NCI-H1417 (cell line): ENCODE data around the gene RGL1.
A peak's percentile ranks its signal among the peaks of the same experiment; 100 is the strongest.

Source experiments
- DNase-seq, 3 experiments: peaks; one replicate each; lab custom pipeline; 2025; lab: John Stamatoyannopoulos, UW

RGL1 gene

DNA sequence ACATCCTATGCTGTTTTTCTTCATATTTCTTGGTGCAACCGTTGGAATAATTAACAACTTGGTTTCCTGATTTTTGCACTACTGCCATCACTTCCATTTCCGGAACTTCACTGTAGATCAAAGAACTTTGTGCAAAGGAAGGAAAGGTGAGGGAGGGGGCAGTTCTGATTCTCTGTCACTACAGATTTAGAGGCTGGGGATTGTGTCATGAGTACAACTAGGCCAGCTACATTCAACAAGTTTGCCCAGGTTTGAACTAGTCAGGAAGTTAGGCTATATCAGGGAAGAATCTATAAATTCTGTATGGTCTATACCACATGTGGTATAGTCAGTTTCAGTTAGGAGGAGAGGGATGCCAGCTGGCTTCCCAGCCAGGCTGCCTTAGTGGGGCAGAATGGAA lies 84.2 kb downstream of the RGL1 start:
- DNase-seq: no peak

DNA sequence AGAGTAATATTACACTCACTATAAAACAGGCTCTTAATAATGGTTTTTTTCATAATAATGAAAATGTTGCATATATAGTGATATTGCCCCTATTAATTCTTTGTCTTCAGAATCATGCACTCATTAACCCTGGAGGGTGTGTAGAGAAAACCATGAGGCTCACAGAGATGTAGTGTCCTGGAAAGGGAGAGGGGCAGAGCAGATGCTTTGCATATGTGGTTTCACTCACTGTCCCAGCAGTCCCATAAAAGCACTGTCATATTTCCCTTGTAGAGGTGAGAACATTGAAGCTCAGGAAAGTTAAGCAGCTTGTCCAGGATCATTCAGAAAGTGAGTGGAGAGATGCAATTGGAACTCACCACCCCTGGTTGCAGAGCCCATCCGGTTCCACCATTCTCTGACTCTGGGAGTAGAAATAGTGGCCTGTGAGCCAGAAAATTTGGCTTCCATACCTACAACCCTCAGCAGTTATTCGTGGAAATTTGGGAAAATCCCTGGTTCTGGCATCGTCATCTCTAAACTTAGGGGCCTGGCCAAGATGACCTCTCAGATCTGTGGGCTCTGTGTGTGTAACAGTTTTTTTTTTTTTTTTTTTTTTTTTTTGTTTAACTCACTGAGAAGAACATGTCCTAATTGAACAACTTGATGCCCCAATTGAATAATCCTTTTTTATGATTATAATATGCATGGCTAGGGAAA lies 86.4 kb downstream of the RGL1 start:
- DNase-seq: no peak

DNA sequence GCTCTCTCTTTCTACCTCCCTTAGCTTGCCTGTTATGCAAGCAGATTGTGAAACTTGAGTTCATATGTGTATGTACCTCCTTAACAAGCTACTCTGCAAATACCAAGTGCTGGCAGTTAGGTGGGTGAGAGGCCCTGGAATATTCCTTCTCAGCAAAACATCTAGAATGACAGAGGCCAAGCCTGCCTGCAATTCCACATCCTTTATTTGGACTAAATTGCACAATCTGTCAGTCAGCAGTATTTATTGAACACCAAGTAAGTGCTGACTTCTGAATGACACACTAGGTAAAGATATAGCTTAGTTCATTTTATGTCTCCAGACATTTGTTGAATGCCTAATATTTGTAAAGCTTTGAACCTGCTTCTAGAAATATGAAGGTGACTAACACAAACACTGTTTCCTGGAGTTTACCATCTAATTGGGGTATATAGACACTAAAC lies 87.5 kb downstream of the RGL1 start:
- DNase-seq: no peak

DNA sequence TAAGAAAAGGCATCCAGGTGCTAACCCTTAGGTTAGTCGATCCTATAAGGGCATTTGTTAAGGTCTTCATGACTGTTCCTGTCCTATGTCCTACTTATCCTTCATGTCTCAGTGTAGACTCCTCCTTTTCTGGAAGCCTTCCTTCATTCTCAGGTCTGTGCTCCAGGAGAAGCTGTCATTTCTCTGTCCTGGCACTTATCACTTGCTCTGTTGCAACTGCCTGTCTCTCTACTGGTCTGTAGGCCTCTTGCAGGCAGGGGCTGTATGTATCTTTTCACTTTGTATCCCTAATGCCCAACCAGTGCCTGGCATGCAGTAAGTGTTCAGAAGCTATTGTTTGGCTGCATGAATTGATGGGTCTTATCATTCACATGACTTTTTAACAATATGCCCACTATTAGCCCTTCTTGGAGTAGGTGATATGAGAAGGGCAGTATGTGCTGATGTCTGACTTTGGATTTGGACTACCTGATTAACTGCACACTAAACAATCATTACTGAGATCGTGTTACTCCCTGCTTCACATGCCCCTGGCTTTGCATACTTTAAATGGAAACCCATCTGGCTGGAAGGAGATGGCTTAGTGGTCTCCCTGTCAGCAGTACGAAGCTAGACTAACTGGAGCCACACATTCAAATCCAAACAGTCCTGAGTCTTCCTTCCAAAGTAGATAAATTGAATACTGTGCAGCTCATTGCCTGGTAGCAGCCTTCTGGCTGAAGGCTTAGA lies 88.8 kb downstream of the RGL1 start:
- no peak for DNase-seq

DNA sequence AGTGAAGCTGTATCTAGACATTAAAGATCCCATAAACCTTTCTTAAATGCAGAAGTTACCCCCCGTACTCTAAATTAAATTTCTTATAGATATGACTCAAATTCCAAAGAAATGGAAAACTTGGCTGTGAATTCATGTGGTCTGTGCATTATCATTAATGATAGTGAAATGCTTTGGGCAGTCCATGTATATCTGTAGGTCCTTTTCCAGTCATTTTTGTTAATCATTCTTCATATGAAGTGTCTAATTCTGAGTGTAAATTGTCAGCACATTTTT lies 89.3 kb downstream of the RGL1 start:
- no peak for DNase-seq

DNA sequence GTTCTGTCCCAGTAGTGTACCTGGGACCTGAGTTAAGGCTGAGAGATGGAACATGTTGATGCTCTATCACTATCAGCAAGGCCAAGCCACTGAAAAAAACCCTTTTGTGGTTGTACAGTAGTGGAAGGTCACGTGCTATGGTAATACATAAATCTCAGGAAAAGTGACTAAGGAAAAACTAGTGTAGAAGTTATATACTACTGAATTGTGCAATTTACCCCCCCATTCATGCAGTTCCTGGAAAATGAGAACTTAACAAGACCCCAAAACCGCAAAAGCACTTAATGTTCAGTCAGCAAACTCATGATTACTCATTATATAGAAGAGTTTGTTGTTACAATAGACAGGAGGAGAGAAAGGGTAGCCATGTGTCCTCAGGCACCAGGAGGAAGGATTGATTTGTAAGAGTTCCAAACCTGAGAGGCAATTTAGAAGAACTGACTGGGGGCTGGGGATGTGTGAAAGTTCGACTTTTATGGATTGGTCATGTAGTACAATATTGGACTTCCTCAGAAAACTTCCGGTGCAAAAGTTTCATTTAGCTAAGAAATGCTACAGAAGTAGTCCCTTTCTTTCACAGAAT lies 91.6 kb downstream of the RGL1 start:
- DNase-seq: no peak

DNA sequence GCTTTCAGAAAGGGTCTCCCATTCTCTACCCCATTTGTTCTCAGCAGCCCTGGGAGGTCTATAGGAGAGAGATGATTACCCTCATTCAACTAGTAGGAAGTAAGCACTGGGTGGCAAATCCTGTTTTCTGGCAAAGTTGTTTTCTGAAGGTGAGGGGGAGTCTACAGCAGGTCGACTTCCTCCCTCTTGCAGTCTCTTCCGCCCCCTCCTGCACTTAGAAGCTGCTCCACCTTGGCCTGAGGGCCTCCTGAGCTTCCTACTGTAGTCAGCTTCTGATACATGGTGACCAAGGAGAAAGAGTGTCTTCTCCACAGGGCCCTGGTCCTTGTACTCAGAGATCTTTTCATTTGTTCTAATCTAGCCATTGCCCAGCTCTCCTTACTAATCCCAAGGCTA lies 93.1 kb downstream of the RGL1 start:
- no peak for DNase-seq

DNA sequence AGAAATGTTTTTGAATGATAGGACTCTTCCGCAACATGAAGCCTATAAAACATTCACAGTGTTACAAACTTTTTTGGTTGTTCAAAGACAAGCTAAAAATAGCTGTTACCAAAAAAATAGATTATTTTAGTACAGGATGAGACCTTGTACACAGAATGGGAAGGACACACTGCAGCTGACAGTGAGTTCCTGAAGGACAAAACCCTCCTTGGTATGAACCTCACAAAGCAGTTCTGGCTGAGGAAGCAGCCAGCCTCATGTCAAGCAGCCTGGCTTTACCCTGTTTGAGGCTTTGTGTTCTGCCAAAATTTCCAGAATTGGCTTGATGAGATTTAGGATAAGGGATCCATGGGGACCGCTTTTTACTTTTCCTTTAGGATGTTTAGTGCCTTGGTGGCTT lies 93.7 kb downstream of the RGL1 start:
- DNase-seq: no peak

DNA sequence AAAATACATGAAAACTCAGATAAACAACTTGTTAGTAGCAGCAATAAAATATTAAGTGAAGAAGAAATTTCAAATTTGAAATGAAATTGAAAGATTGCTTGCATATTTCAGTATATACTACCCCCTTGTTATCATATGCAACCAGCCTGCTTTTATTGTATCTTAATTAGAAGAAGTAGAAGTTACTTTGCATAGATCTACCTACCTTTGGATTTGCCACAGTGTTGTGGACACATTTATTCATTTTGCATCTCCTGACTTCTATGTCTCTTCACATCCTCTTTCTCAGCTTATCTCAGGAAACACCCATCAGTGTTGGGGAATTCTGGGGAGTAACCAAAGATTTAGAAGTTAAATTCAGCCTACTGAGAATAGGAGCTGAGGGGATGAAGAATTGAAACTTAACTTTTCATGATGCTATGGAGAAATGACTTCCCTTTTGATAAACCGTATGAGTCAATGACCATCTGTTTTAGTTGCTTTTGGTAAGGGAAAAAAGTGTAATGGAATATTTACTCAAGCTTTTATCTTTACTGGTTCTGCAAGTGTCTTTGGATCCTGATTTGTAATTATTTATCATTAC lies 96.9 kb downstream of the RGL1 start:
- no peak for DNase-seq

DNA sequence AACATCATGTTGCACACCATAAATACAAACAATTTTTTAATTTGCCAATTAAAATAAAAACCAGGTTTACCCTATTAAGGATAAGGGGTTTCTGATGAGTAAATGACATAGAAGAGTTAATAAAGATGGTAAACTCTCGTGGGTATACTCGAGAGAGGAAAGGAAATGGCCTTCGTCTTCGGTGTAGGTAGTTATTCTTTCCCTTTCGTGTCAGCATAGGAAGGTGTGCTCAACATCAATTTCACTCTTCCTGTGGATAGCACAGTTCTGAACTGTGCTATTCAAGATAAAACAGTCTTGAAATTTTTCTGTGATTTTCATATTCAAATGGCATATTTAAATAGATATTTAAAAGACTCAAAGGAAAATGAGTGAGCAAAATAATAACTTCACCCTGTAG lies 98.2 kb downstream of the RGL1 start:
- no peak for DNase-seq

DNA sequence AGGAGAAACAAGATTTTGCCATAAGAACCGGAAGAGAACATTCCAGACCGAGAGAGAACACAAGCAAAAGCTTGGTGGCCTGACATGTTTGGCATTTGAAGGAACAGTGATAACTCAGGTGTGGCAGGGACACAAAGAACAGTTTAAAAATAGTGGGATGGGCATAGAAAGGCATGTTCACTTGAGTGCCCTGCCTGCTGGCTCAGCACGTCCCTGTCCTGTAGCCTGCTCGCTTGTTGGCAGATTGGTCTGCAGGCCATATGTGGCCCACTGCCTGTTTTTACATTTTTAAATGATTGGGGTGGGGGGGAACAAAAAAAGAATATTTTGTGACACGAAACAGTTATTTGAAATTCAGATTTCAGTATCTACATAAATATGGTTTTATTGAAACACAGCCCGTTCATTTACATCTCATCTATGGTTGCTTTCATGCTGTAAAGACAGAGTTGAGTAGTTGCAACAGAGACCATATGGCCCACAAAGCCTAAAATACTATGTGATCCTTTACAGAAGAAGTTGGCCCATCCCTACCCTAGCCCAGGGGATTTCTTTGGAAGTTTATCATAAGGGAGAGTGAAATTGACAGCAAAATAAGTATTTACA lies 100.7 kb downstream of the RGL1 start:
- DNase-seq: no peak

DNA sequence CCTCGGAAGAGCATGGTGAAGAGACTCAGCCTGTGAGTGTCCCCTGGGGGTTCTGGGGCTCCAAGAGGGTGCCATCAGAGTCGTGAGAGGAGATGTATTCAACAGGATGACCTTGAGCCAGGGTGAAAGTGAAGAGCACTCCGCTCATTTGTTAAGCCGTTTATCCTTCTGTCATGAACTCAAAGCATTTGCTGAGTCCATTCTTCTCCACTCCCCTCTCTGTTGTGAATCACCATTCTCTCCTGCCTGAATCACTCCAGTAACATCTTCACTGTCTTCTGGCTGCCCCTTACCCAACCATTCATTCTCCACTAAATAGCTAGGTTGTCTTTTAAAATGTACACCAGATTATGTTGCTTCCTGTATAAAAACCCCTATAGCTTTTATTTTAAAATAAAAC lies 102.2 kb downstream of the RGL1 start:
- DNase-seq: peak in 1 of 3 experiments; percentile 24

DNA sequence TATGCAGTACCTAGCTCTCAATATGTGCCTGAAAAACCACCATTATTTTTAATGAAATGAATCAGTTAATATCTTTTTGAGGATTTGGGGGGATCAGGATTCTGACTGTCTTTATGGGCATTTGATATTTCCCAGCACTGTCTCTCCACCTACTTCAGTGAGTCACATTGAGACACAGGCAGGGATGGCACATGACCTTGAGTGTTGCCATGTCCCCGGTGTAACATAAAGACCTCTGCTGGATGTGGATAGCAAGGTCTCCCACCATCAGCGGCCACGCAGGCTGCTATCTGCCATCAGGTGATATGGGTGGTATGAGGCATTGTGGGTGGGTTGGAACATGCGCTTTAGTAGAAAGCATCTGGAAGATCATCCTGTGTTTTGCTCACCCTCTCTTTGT lies 103.2 kb downstream of the RGL1 start:
- no peak for DNase-seq

DNA sequence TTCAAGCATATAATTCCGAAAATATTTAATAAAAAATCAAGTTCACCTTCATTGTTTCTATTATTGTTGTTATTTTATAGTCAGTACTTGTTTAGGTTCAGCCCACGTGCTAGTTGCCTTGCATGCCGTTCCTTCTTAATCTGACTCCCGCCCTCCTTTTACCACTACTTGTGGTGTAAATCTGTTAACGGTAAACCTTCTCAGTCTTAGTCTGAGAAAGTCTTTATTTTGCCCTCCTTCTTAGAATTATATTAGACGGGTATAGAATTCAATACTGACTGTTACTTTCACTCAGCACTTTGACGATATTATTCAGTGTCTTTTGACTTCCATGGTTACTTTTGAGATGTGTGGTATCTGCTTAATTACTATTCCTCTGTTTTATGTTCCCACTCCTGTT lies 104.8 kb downstream of the RGL1 start:
- no peak for DNase-seq

DNA sequence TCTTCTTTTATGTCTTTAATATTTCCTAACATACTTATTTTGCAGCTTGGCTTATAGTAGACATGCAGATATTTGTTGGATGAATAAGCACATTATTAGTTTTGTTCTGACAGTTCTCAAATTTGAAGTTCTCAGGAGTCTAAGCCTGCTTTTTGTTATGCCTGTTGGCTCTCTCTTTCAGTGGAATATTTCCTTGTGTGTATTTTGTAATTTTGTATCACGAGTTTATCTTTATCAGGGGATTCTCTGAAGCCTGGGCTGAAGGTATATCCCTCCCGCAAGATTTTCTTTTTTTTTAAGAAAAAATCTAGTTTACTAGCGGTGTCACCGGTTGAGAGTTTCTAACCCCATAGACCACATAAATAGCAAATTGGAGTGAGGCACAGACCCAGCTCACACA lies 105.9 kb downstream of the RGL1 start:
- DNase-seq: no peak

DNA sequence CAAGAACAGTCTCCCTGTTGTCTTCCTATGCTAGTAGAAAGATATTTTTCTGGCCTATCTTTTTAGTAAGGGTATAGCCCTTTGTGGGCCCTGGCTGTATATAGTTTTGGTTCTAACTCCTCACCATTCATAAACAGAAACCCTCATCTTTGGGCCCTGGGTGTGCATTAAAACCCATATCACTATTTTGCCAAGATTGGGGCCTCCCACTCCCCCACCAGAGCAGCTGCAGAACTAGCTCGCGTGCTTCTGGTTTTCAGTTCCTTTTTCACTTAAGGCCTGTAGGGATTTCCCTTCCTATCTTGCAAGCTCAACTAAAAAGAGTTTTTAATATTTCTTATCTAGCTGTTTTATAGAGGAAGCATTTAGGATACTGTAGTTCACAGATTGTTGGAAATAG lies 106.4 kb downstream of the RGL1 start:
- DNase-seq: no peak

DNA sequence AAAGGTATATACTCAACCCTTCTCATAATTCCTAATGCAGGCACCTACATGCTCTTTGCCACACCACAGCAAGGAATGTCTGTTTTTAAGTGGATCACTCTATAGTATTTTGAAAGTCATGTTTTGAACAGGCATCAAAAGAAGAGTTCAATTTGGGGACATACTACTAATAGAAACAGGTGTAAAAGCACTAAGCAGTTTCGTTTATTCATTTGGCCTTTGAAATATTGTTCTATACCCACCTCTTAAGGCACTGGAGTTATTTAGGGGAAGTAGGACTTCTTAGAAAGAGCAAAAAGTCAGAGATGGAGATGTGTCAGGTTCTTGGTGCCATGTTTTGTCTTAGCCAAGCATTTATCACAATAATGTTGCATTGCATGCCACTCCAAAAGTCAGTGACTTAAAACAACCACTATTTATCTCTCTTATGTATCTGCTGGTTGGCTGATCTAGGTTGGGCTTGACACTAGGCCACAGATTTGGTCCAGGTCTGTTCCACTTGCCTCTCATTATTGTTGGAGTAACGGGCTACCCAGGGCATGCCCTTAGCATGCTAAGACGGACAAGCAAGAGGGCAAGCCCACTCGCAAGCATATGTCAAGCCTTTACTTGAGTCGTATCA lies 107.5 kb downstream of the RGL1 start:
- no peak for DNase-seq

DNA sequence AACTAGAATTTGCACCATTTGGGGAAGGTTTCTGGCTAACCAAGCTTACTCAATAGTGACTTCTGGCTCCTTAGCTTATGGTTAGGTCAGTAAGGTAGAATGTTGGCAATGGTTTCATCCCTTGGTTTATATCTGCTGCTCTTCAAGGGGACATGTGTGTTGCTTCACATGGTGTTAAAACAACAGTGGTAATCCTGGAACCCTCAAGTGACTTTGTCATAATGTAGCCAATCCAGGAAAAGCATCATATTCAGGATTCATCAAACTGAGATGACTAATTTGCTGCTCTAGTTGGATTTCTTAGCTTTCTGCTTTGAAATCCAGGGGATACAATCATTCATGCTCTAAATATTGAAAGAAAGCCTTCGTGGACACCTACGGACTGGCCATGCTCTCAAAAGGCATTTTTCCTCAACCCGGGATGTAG lies 108.7 kb downstream of the RGL1 start:
- no peak for DNase-seq

DNA sequence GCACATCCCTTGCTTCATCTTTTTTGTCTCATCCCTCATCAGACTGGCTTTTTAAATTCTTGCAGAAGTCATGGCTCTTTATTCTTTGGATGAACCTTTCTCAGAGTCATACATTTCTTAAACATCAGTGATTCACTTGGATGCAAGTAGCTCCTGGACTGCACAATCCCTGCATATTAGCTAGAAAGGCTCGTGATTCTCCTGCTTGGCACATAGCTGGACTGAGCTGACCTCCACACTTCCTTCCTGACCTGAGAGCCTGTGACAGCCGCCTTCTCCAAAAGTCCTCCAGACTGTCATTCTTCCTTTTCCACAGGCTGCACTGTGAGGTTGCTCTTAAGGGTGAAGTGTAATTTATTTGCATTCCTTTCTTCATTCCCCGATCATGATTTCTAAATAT lies 109.4 kb downstream of the RGL1 start:
- DNase-seq: no peak

DNA sequence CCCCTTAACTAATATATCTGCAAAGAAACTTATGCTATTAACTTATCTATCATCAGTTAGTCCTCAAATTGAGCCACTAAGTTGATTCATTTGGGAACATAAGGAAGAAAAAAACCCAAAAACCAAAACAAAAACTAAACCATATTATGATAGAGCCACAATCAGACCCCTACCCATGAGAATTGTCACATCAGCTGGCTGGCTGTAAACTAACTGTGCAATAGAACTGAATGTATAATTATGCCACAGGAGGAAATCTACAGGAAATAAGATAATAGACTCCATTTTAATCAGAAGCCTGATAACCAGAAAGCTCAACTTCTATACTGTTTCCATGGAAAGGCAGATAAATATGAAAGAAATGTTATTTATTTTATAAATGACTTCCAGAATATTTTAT lies 110.0 kb downstream of the RGL1 start:
- DNase-seq: no peak

DNA sequence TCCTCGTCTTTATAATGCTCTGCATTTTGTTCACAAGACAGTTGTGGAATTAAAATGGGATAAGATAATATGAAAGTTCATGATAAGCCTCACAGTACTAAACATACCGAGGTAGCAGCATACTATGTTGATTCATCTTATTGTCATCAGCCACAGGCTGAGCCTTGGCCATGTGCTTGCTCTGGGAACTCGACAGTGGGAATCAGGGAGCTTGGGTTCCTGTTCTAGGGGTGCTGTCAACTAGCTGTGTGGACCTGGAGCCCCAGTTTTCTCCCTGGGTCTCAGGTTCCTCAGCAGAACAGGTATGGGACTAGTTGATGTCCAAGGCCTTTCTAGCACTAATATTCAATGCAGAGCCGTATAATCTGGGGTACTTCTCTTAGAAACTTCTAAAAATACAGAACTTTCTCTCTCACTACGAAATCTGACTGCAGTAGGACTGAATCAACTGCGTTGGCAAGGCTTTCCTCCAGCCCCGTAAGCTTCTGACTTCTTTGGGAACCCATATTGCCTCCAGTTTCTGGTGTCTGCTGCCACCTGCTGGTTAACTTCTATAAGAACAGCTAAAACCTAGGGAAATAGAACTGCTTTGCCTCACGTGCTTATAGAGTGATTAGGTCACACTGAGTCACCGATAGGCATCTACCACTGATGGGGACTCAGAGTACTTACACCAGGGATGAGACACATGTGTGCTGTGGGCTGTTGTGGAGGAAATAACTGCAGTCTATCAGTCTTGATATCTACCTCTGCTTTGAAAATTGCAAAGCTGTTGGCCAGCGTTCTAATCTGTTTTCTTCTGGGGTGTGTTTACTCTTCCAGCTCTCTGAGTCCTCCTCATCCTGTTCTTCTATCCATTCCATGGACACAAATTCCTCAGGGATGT lies 110.9 kb downstream of the RGL1 start:
- DNase-seq: peak; percentile 69 to 95 (median 92)
